GM18519 (cell line): Measurements from ENCODE around the gene ZFP92.

ENCODE experiments used
- ATAC-seq: cut with Tn5 transposase; IDR thresholded peaks from one replicate; pipeline ENCODE4 v1.9.1; 2021; ENCODE audit warnings: mild to moderate bottlenecking, moderate library complexity; ENCODE audit not compliant: unreplicated experiment, low FRiP score

The ZFP92 gene, protein sequence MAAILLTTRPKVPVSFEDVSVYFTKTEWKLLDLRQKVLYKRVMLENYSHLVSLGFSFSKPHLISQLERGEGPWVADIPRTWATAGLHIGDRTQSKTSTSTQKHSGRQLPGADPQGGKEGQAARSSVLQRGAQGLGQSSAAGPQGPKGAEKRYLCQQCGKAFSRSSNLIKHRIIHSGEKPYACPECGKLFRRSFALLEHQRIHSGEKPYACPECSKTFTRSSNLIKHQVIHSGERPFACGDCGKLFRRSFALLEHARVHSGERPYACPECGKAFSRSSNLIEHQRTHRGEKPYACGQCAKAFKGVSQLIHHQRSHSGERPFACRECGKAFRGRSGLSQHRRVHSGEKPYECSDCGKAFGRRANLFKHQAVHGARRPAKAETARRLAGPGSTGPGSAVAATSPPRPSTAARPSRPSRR

DNA sequence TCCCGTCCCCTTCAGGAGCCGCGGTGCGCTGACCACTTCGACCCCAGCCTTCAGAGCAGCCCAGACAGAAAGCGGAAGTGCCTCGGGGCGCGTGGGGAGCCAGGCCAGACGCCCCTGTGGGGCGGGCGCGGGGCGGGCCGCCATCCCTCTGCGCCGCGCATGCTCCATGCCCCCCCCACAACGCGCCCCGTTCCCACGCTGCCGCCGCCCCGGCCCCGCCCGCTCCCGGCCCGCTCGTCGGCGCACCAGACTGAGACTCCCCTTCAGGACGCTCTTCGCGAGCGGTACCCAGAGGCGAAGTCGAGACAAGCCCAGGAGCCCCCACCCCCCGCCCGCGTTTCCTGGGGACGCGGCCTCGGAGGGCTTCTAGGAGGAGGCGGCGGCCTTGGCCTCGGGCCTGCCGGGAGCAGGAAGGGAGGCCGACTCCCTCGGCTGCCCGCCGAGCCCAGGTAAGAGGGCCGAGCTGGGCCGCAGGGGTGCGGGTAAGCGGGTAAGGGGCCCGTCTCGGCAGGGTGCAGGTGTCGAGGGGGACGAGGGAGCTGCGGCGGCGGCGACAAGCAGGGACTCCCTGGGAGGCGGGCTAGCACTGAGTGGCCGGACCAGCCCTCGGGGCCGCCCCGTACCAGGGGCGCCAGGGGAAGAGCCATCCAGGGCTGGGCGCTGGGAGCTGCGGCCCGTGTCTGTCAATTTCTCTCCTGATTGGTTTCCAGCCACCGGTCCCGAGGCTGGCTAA lies at the start of gene ZFP92:
Gene ZFP92 (plus strand): TSS at position 218 of the 733 bp plus-strand sequence. CDS start 6,851 bp downstream, outside the sequence.
- ATAC-seq, result no peak

DNA sequence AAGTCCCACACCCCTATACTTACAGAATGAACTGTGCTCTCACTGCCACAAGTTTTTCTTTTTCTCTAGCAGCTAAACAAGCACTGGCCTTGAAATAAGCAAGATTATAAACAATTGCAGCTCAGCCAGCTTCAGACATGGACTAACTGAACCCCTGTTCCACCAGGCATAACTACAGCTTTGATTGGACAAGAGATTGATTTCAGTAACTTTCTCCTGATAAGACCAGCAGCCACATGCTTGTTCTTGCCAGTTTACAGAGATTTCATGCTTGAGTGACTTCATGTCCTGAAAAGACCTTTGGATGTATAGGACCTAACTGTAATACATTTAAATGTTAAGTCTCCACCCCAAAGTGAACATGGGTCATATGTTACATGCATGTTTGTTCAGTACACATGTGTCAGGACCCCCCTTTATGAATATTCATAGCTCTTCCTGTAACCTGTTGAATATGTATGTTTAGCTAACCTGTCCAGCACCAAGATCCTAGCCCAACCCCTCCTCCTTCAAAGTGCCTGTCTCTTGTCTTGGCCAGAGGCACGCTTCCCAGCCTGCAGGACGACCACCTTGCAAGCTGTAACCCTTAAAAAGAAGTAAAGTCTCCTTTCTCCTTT lies 49.4 kb upstream of the ZFP92 start:
- ATAC-seq, result no peak

DNA sequence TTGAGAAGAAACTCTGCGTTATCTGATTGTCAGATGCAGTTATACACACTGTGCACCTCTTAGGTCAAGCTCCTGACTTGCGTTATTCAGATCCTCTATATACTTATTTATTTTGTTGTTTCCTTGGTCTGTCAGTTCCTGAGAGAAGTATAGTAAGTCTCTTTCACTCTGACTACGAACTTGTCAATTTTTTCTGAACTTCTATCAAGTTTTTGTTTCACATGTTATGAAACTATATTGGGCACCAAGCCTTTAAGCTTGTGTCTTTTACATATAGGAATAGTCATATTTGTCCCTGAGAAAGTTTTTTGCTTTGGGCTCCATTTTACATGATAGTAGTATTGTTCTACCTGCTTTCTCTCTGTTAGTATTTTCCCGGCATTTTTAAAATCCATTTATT lies 45.6 kb upstream of the ZFP92 start:
- peak; percentile 41 for ATAC-seq

DNA sequence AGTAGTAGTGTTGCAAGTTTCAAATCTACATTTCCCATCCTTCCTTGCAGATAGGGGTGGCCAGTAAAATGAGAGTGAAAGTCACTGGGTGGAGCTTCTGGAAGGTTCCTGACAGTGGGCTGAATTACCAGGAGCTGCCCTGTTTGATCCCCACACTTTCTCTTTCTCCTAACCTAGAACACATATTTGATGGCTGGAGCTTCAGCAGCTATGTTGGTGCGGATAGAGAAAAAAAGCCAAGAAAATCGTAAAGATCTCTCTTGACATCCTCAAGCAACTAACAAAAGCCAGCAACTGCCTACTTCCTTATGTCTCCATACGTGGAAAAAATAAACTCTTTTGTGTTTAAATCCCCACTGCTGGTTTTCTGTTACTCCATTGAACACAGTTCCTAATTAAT lies 45.2 kb upstream of the ZFP92 start:
- ATAC-seq, result no peak

DNA sequence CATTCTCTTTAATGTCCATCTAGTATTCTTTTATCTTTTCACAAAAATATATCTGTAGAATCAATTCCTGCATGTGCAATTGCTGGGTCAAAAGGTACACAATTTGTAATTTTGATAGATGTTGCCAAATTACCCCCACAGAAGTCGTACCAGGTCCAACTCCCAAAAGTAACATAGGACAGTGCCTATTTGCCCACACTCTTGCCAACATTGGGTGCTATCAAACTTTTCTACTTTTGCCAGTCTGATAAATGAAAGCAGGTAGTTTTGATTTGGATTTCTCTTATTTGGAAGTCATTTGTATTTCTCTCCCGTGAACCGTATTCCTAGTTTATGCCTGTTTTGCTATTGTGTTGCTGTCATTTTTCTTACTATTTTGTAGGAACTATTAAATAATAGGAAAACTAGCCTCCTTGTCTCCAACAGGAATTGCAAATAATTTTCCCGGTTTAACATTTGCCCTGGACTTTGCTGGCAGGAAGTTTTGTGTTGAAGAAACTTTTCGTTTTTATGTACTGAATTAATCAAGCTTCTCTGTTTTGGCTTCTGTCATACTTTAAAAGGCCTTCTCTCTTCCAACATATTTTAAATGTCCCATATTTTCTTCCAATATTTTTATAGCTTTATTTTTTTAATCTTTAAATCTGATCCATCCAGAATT lies 44.3 kb upstream of the ZFP92 start:
- ATAC-seq, result no peak

DNA sequence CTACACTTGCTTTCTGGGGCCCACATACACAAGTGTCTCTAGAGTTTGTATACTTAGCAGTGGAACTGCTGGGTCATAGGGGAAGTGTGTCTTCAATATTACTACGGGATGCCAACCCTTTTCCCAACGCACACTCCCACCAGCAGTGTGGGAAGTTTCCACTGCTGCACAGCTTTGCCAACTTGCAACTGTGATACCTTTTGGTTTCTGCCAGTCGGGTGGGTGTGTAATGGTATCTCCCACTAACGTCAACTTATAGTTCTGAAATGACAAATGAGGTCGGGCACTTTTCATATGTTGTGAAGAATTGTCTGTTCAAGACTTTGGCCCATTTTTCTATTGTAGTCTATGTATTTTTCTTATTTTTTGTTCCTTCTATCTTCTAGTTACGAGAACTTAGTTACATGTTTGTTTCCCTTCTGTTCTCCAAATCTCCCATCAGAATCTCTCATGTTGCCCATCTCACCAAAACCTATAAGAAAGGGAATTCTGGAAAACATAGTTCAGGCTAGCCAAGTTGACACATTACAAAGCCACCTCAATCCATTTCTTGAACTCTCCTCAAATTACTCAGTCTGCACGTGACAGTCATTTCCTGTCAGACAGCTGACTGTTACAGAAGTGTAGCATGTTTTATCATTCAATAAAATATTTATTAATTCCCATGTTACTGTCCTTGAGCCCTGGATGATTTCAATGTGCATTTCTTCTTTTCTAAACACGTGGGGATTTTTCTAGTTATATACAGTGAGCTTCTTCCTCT lies 40.8 kb upstream of the ZFP92 start:
- no peak for ATAC-seq

DNA sequence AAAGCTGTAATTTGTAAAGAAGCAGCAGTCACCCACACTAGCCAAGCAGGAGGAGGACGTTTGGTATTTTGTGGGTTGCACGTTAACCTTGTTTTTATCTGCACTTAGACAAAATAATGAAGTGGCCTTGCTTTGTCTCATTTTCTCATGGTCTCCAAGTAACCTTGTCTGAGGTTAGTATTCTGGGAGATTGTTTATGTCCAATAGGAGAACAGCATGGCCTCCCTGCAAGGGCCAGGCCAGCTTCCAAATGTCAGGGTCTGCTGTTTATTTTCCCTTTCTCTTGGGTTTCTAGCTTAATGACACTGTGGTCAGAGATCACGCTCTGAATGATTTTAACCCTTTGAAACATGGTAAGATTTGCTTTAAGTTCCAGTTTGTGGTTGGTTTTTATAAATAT lies 40.0 kb upstream of the ZFP92 start:
- ATAC-seq, result no peak

DNA sequence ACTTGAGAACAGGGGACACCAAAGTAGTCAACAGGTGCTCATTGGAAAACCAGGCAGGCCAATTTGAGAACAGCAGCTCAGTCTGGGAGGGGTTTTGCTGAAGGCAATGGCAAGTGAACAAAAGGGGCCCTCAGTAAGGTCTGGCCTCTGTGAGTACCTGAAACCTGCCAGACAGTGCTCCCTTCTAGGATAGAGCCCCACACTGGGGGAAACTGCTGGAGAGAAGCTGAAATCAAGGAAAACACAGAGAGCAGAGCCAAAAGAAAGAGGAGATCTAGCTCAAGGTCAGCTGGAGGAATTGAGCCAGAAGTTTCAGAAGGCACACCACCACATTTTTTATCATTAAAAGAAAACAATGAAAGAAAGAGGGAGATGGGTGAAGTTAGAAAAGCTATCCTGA lies 38.3 kb upstream of the ZFP92 start:
- no peak for ATAC-seq

DNA sequence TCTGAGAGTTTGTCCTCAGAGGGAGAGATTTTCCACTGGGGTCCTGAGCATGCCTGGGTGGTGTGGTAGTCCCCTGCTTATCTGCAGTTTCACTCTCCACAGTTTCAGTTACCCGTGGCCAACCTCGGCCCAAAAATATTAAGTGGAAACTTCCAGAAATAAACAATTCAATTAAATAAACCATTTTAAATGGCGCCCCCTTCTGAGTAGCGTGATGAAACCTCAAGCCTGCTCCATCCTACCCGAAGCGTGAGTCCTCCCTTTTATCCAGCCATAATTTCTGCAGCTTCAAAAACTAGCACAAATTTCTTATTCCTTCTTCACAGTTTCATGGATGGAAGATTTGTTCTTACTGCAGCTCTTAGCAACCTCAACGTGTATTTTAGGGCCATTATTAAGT lies 36.8 kb upstream of the ZFP92 start:
- ATAC-seq, result no peak

DNA sequence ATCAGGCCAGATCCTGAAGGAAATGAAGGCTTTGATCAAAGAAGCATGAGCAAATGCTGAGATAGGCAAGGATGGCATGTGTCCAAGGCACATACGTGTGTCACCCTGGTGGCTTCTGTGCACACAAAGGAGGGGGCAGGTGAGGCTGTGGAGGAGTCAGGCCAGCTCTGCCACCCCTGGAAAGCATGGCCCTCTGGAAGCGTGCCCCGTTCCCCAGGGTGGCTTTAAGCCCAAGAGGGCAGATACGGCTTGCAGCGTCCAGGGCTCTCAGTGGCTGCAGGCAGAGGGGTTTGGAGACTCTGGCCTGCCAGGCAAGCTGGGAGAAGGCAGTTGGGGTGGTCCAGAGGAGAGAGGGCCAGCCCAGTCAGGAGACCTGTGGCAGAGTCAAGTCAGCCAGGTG lies 35.7 kb upstream of the ZFP92 start:
- no peak for ATAC-seq

DNA sequence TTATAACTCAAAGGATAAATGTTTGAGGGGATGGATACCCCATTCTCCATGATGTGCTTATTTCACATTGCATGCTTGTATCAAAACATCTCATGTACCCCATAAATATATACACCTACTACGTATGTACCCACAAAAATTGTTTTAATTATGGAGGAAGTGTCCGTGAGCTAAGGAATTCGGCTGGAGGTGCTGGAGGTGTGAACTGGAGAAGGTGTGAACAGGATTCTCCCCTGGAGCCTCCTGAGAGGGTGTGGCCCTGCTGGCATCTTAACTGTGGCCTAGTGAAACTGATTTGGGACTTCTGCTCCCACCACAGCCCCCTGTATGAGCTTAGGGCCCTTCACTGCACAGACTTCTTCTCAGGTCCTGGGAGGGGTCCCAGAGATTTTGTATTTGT lies 33.5 kb upstream of the ZFP92 start:
- no peak for ATAC-seq

DNA sequence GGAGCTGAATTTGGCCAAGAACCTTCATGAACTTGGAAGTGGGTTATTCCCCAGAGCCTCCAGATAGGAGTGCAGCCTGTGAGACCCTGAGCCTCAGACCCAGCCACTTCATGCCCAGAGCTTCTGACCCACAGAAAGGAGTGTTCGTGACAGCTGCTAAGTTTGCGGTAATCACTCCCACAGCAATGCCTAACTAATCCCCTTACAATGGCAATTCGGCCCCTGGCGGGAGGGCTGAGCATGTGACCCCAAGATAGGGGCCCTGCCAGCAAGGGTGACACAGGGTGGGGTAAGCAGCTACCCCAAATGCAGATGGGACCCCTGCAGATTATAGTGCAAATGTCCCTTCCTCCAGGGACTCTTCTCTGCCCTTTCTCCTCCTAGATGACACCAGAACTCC lies 32.7 kb upstream of the ZFP92 start:
- ATAC-seq, result no peak

DNA sequence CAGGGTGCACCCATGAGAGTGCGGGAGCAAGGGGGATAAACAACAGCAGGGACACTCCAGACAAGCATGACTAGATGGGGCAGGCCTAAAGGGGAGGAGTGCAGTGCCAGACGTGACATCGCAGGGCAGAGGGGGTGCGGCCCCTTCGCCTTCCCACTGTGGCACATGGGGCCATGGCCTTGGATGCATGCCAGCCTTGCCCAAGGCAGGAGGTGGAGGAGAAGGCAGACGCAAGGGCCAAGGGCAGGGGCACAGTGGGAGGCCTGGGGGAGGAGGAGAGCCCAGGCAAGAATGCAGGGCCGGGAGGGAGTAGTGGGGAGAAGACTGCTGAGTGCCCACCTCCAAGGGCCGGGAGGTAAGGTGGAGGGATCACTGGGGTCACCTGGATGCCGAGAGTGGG lies 31.8 kb upstream of the ZFP92 start:
- no peak for ATAC-seq

DNA sequence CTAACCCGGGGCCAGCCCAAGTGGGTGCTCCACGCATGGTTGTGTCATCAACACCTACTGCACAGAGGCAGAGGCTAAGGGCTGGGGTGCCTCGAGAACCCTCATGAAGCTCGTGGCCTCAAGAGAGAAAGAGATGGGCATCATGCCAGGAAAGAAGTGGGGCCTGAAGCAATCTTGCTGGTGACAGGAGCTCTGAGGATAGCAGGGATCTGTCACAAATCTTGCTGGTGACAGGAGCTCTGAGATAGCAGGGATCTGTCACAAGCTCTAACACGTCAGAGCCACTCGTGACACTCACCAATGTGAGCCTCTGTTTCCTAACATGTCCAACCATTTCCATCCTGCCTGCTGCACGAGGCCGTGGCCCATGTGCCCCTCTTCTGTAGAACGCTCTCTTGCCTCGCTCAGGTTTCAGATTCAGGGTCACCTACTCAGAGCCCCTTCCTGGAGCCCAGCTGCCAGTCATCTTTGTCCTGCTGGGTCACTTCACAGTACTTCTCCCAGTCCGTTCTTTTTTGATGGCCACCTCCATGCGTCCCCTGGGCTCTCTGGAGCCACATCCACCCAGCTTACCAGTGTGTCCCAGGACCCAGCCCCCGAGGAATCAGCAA lies 31.2 kb upstream of the ZFP92 start:
- no peak for ATAC-seq

DNA sequence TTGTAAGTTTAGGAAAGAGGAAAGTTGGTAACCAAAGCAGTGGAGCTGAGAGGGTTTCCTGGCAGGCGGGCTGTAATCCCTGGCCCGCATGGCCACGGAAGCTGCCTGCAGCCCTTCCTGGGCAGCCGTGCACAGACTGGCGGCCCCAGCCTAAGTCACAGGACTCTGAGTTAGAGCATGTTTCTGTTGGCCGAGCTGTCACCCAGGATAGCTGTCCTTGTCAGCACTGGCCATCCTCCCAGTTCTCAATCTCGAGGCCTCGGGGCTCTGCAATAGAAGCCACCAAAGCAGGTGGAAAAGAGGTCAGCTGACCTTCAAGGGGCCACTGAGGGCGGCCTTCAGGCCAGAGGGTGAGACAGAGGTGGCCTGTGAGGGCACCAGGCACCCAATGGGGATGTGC lies 30.6 kb upstream of the ZFP92 start:
- no peak for ATAC-seq

DNA sequence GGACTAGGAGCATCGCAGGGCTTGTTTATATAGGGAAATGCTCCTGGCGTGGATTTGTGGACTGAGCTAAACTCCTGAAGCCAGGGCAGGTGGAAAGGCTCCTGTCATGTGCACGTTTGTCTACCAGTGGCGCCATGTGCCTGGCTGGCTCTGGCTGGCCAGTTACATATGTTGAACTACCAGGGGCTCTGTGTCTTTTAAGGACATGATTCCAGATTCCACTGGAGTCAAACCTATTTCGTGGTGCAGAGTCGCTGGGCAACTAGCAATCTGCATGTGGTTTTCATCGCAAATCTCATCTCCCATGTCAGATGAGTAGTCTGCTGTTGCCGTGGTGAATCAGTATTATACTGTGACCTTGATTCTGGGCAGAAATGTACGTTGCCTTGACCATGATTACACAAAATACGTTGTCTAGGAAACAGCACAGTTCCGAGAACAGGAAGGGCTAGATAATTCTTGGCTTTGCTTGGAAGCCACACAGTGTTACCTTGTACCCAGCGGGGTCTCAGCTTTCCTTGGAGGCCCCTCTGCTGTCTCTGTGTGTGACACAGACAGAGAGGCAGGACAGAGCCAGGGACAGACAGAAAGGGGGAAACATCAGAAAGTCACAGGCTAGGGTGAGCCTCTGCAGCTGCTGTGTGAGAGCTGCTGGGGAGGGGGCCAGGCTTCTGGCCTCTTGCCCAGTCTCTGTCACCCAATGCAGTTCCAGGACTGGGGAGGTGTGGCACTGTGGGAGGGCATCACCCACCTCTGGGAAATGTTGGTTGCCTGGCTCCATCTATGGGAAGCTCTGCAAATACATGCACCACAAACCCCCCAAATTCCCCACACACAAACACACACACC lies 29.4 kb upstream of the ZFP92 start:
- ATAC-seq, result no peak

DNA sequence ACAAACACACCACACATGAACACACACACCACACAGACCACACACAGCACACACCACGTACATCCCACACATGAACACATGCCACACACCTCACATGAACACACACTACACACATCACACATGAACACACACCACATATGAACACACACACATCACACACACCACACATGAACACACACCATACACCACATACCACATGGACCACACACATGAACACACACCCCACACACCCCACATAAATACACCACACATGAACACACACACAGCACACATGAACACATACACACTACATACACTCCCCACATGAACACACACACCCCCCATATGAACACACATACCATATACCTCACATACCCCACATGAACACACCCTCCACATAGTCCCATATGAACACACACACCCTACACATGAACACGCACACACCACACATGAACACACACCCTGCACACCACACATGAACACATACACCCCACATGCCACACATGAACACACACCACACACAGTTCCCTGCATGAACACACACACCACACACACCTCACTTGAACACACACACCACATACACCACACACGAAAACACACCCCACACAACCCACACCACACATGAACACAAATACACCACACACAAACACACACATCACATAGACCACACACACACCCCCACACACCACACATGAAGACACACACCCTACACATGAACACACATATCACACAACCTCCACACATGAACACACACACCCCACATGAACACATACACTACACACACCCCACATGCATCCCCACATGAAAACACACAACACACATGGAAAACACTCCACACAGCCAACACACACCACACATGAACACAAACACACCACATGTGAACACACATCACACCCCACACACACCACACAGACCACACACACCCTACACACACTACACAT lies 28.4 kb upstream of the ZFP92 start:
- no peak for ATAC-seq

DNA sequence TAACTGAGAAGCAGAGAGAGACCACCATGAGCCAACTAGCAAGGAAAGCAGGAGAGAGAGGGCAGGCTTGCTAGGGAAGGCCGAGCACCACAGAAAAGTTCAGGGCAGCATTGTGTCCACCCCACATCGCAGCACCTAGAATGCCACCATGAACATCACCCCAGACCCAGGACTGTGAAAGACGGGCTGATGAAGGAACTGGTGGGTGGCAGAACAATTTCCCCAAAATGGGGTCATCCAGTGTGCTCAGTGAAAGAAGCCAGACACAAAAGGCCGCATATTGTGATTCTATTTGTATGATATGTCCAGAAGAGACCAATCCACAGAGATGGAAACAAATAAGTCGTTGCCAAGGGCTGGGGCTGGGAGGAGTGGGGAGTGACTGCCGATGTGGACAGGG lies 26.9 kb upstream of the ZFP92 start:
- no peak for ATAC-seq
